IMR-90 (cell line): ENCODE data around the gene GRHL3. TPM values are rescaled to one million over a fixed set of nuclear protein-coding genes. Genes with fewer than 3 reads are reported as not detected.

ENCODE experiments used
- ATAC-seq: fragments of 200-7000 bp; cut with Tn5 transposase; 2 replicates; pipeline ENCODE4 v1.9.1; 2020; ENCODE audit warnings: low read depth, mild to moderate bottlenecking, moderate library complexity
- BruUV-seq: library from RNA; stranded (reverse); fragments of 400-500 nt; replicated peaks from 2 replicates; lab custom pipeline; 2021; lab: Mats Ljungman, UMichigan
- CTCF ChIA-PET: fragments of 300-600 bp; formaldehyde crosslinking; extraction: SDS; loops from one replicate; lab custom pipeline; 2021; ENCODE audit warnings: antibody characterized with exemption; lab: Yijun Ruan, JAX
- POLR2A ChIA-PET: fragments of 300-600 bp; sonication (Branson Sonifier 250); formaldehyde crosslinking; loops from one replicate; lab custom pipeline; 2022; ENCODE audit warnings: antibody characterized with exemption; ENCODE audit not compliant: unreplicated experiment; lab: Charles Lee
- DNase-seq: peaks from one replicate; pipeline ENCODE4 v3.0.0; 2013
- H2AFZ ChIP-seq: replicated peaks from 2 replicates; pipeline ENCODE3; 2013; ENCODE audit warnings: low read length, mild to moderate bottlenecking; ENCODE audit not compliant: poor library complexity
- H2AK5ac ChIP-seq: 2 replicates; pipeline ENCODE4 v1.6.1; 2013; ENCODE audit warnings: low read depth, low read length, inconsistent platforms
- H2AK9ac ChIP-seq: replicated peaks from 2 replicates; pipeline ENCODE3; 2013; ENCODE audit warnings: mild to moderate bottlenecking, low read depth, low read length, moderate library complexity; ENCODE audit not compliant: poor library complexity
- H2BK120ac ChIP-seq: 2 replicates; pipeline ENCODE4 v1.6.1; 2013; ENCODE audit warnings: low read depth, low read length, inconsistent platforms
- H2BK15ac ChIP-seq: 3 replicates; pipeline ENCODE4 v1.6.1; 2013; ENCODE audit warnings: low read depth, low read length, inconsistent platforms
- H2BK20ac ChIP-seq: 2 replicates; pipeline ENCODE4 v1.6.1; 2013; ENCODE audit warnings: low read depth, mild to moderate bottlenecking, inconsistent platforms, low read length, moderate library complexity
- H2BK5ac ChIP-seq: 2 replicates; pipeline ENCODE4 v1.6.1; 2013; ENCODE audit warnings: mild to moderate bottlenecking, low read depth, low read length, inconsistent platforms; ENCODE audit not compliant: poor library complexity, severe bottlenecking
- H3K14ac ChIP-seq: replicated peaks from 2 replicates; pipeline ENCODE4 v1.6.1; 2013; ENCODE audit warnings: low read depth, low read length, inconsistent platforms
- H3K18ac ChIP-seq: 2 replicates; pipeline ENCODE4 v1.6.1; 2013; ENCODE audit warnings: low read depth, low read length, control low read depth
- H3K23ac ChIP-seq: 2 replicates; pipeline ENCODE4 v1.6.1; 2013; ENCODE audit warnings: low read depth, low read length, inconsistent platforms
- H3K27ac ChIP-seq: 2 replicates; pipeline ENCODE4 v1.5.1; 2013; ENCODE audit warnings: mild to moderate bottlenecking, control low read depth, low read length; ENCODE audit not compliant: insufficient read depth
- H3K27me3 ChIP-seq: 2 replicates; pipeline ENCODE4 v1.6.1; 2013; ENCODE audit warnings: low read length; ENCODE audit not compliant: control insufficient read depth, insufficient read depth
- H3K36me3 ChIP-seq: 2 replicates; pipeline ENCODE4 v1.6.1; 2013; ENCODE audit warnings: low read length, mixed read lengths; ENCODE audit not compliant: control insufficient read depth, insufficient read depth
- H3K4ac ChIP-seq: 2 replicates; pipeline ENCODE4 v1.6.1; 2013; ENCODE audit warnings: low read depth, low read length, inconsistent platforms
- H3K4me1 ChIP-seq: 2 replicates; pipeline ENCODE4 v1.6.1; 2013; ENCODE audit warnings: low read length, mixed read lengths; ENCODE audit not compliant: control insufficient read depth, insufficient read depth
- H3K4me2 ChIP-seq: 2 replicates; pipeline ENCODE4 v1.6.1; 2013; ENCODE audit warnings: low read depth, mild to moderate bottlenecking, control low read depth, low read length, moderate library complexity
- H3K4me3 ChIP-seq: 2 replicates; pipeline ENCODE4 v1.5.1; 2013; ENCODE audit warnings: low read depth, mild to moderate bottlenecking, control low read depth, low read length, moderate library complexity; ENCODE audit not compliant: insufficient read depth
- H3K56ac ChIP-seq: 2 replicates; pipeline ENCODE4 v1.6.1; 2013; ENCODE audit warnings: low read length, inconsistent platforms; ENCODE audit not compliant: insufficient read depth; ENCODE audit errors: extremely low read depth
- H3K79me1 ChIP-seq, 2 experiments: 2 replicates each; pipeline ENCODE4 v1.6.1; 2013; ENCODE audit warnings: low read length in 2 of 2, inconsistent platforms in 1 of 2, low read depth in 1 of 2
- H3K9ac ChIP-seq: 2 replicates; pipeline ENCODE4 v1.6.1; 2013; ENCODE audit warnings: low read depth, low read length, control low read depth
- H3K9me1 ChIP-seq: 2 replicates; pipeline ENCODE4 v1.6.1; 2013; ENCODE audit warnings: low read length, inconsistent platforms; ENCODE audit not compliant: insufficient read depth
- H3K9me3 ChIP-seq: 2 replicates; pipeline ENCODE4 v1.6.1; 2013; ENCODE audit warnings: low read length; ENCODE audit not compliant: control insufficient read depth, insufficient read depth
- H4K20me1 ChIP-seq: 2 replicates; pipeline ENCODE4 v1.6.1; 2013; ENCODE audit warnings: low read length, inconsistent platforms; ENCODE audit not compliant: insufficient read depth
- H4K5ac ChIP-seq: 2 replicates; pipeline ENCODE4 v1.6.1; 2013; ENCODE audit warnings: mild to moderate bottlenecking, low read depth, low read length, control low read depth
- H4K8ac ChIP-seq, 2 experiments: 2 replicates each; pipeline ENCODE4 v1.6.1; 2013; ENCODE audit warnings: low read depth in 2 of 2, low read length in 2 of 2, control low read depth in 1 of 2, inconsistent platforms in 1 of 2
- H4K91ac ChIP-seq: 2 replicates; pipeline ENCODE4 v1.6.1; 2013; ENCODE audit warnings: low read depth, low read length, inconsistent platforms; ENCODE audit not compliant: insufficient read depth
- CEBPB ChIP-seq: IDR thresholded peaks from 2 replicates; pipeline ENCODE4 v1.6.1; 2012; ENCODE audit warnings: low read depth, low read length, improper control_type of control experiment
- MAZ ChIP-seq: IDR thresholded peaks from 2 replicates; pipeline ENCODE4 v1.6.1; 2012; ENCODE audit warnings: low read depth, mild to moderate bottlenecking, low read length, improper control_type of control experiment, moderate library complexity, borderline replicate concordance
- POLR2A ChIP-seq: IDR thresholded peaks from 2 replicates; pipeline ENCODE4 v1.6.1; 2012; ENCODE audit warnings: mild to moderate bottlenecking, low read depth, low read length
- RAD21 ChIP-seq: IDR thresholded peaks from 2 replicates; pipeline ENCODE4 v1.6.1; 2012; ENCODE audit warnings: low read length, improper control_type of control experiment
- RCOR1 ChIP-seq: IDR thresholded peaks from 2 replicates; pipeline ENCODE4 v1.6.1; 2012; ENCODE audit warnings: mild to moderate bottlenecking, low read length, improper control_type of control experiment; ENCODE audit not compliant: insufficient replicate concordance
- USF2 ChIP-seq: fragments of 150-350 bp; IDR thresholded peaks from 2 replicates; pipeline ENCODE4 v1.6.1; 2017; ENCODE audit warnings: mild to moderate bottlenecking, antibody characterized with exemption, low read length, low read depth
- WGBS, 2 experiments: methylation state at CpG; one replicate each; pipeline versions ENCODE4 v1.1.5 to v1.1.7; 2013; ENCODE audit warnings: missing lambda C conversion rate in 2 of 2; ENCODE audit not compliant: insufficient read length in 1 of 2; ENCODE audit errors: extremely low coverage in 2 of 2; 5-methylcytosine and 5-hydroxymethylcytosine counted together
- dilution Hi-C: fragments of 300-500 bp; cut with HindIII; formaldehyde crosslinking; loops from one replicate; pipeline ENCODE4 v1.14.3; 2018; ENCODE audit warnings: low sequenced_read_pairs; ENCODE audit not compliant: unreplicated experiment
- in situ Hi-C: fragments of 300-500 bp; cut with MboI; formaldehyde crosslinking; loops from 3 replicates; pipeline ENCODE4 v1.14.3; 2019; ENCODE audit warnings: low sequenced_read_pairs, inconsistent platforms, mixed read lengths
- intact Hi-C: fragments of 100-400 bp; cut with micrococcal nuclease; formaldehyde crosslinking; loops from 2 replicates; pipeline ENCODE4 v1.10.0; 2022
- polyA plus RNA-seq, 3 experiments: library from polyadenylated mRNA; depleted of rRNA; stranded (reverse); fragments of >200 nt; gene quantifications; 2 replicates each; pipeline ENCODE4 v1.2.3, GENCODE V29; 2012; ENCODE audit warnings: low replicate concordance in 1 of 3
- total RNA-seq: library from RNA; depleted of rRNA; stranded (reverse); fragments of >200 nt; gene quantifications from 2 replicates; pipeline ENCODE4 v1.2.3, GENCODE V29; 2012

Gene GRHL3
- total and polyA plus RNA-seq, 2 of the 4 experiments (the other 2 are of a cell fraction): not detected

DNA sequence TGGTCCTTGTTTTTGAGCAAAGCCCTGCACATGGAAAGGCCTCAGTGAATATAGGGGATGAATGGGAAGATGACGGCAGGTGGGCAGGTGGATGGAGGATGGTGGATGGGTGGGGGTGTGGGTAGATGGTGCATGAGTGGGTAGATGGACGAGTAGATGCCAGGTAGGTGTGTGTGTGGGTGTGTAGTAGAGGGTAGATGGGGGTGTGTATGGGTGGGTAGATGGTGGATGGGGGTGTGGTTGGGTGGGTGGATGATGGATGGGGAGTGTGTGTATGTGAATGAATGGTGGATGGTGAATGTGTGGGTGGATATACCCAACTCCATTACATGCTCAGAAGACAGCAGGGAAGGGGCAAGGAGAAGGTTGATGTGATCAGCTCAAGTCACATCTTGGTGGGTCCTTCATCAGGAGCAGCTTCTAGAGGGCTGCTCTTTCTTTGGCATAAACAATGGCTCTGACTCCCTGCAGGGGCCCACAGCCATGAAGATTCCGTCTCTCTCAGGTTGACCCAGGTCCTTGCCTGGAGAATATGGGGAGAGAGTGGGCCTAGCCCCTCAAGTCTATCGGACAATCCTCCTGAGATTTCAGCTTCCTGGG is 34.2 kb downstream of the GRHL3 start:
- H3K36me3 ChIP-seq: peaks cover 2% of the 10 kb centered on the region; the same call in 1 of the 2 replicates

More for the DNA sequence above, 34.2 kb downstream of the GRHL3 start:
- Histone ChIP-seq H3K79me1 (no peaks in the 10 kb centered on the region), H2AK9ac (no peak overlapping the region), H3K9me3 (no peaks in the 10 kb centered on the region), H4K20me1 (0 out of 2 replicates have a peak, but pooled peaks cover 5% of the 10 kb centered on the region), H3K4me3 (no peak overlapping the region), H3K27me3 (no peaks in the 10 kb centered on the region), H4K8ac (no peak overlapping the region), H3K9me1 (peaks cover 6% of the 10 kb centered on the region; the same call in 1 of the 2 replicates), H2AFZ (no peak overlapping the region), H3K14ac (no peak overlapping the region), H3K18ac (no peak overlapping the region), H3K9ac (no peak overlapping the region), H4K5ac (no peak overlapping the region), H3K56ac (no peak overlapping the region), H3K4me2 (no peak overlapping the region), H3K23ac (no peak overlapping the region), H2BK20ac (no peak overlapping the region), H2AK5ac (peak overlapping the region; percentile 2; the same call in 1 of the 2 replicates), H3K27ac (no peak overlapping the region), H3K4ac (no peak overlapping the region), H4K91ac (no peak overlapping the region), H2BK15ac (no peak overlapping the region), H2BK120ac (no peak overlapping the region), H3K4me1 (peaks cover 8% of the 10 kb centered on the region), H2BK5ac (no peak overlapping the region)
- no TSS peak for BruUV-seq
- TF ChIP-seq MAZ (no peak), POLR2A (no peak), CEBPB (no peak), USF2 (no peak), RAD21 (no peak), RCOR1 (no peak)
- ChIA-PET POLR2A (no interaction called here), CTCF (no interaction called here)
- dilution Hi-C loops: no loop called here
- intact Hi-C loops: no loop called here
- in situ Hi-C loops: no loop called here
- no peak for DNase-seq
- WGBS, 2 experiments: 100% methylated on average over 2 of the region's 4 CpGs; no CpG with 5 or more reads in 1 of the 2 experiments
- ATAC-seq: no peak
